Measurements from ENCODE around the gene NIM1K.
"Not testable (repeated sequence)": the region's sequence is repeated elsewhere in the genome, so short reads cannot be mapped to it uniquely, and the experiment has no call there.

The NIM1K gene

GRCh38 chr5:43315263-43315662, 123.2 kb downstream of the NIM1K start:
- DNase-seq: peak; percentile 47

- peak; percentile 58 for DNase-seq
Observed at GRCh38 chr5:43315682-43316081, 123.7 kb downstream of the NIM1K start.

DNA sequence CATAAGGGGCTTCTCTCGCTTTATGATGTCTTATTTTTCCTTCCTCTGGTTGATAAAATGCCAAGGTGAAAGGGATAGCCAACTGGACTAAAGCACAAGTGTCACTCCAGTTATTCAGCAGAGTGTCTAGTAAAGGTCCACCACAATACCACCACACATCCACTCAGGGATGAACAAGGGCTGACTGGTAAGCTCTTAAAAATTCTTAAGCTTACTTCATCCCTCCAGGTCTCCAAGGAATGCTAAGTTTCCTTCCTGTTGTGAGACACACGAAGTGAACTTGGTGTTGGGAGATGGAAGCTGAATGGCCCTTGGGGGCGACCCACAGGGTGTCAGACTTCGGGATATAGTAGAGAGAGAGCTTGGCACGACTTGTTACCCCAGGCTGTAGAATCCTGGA, 124.4 kb downstream of the NIM1K start:
- DNase-seq: no peak

DNA sequence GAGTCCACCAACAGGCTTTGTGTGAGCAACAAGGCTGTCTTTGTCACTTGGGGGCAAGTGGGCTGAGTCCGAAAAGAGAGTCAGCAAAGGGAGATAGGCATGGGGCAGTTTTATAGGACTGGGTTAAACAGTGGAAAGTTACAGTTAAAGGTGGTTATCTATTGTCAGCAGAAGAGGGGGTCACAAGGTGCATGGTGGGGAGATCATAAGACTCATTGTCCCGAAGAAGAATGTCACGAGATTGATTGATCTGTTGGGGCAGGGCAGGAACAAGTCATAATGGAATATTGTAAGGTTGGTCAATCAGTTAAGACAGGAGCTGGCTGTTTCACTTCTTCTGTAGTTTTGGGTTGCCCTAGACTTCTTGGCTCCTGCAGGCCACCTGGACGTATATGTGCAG, 128.8 kb downstream of the NIM1K start:
- no peak for DNase-seq

DNA sequence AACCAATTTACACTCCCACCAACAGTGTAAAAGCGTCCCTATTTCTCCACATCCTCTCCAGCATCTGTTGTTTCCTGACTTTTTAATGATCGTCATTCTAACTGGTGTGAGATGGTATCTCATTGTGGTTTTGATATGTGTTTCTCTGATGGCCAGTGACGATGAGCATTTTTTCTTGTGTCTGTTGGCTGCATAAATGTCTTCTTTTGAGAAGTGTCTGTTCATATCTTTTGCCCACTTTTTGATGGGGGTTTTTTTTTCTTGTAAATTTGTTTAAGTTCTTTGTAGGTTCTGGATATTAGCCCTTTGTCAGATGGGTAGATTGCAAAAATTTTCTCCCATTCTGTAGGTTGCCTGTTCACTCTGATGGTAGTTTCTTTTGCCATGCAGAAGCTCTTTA, 131.5 kb downstream of the NIM1K start:
- not testable (repeated sequence) for DNase-seq

DNA sequence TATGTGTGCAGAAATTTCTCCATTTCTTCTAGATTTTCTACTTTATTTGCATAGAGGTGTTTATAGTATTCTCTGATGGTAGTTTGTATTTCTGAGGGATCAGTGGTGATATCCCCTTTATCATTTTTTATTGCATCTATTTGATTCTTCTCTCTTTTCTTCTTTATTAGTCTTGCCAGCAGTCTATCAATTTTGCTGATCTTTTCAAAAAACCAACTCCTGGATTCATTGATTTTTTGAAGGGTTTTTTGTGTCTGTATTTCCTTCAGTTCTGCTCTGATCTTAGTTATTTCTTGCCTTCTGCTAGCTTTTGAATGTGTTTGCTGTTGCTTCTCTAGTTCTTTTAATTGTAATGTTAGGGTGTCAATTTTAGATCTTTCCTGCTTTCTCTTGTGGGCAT, 133.6 kb downstream of the NIM1K start:
- DNase-seq: not testable (repeated sequence)

Measured in activated naive CD4-positive, alpha-beta T cell treated with Interleukin-2 at 50 U/mL for 16 hours (primary cell).